Measurements from ENCODE around the gene ARHGAP32. TPM values are rescaled to one million over a fixed set of nuclear protein-coding genes. Genes with fewer than 3 reads are reported as not detected.

ARHGAP32 gene
- polyA plus RNA-seq, 1 donor from 2014 or later: 12.0 TPM

- no peaks in the 10 kb centered on the region for H3K9me2 ChIP-seq (ENCODE audit: insufficient read depth, low read length)
- H4K20me1 ChIP-seq (ENCODE audit: insufficient read depth): no peaks in the 10 kb centered on the region
- no peak overlapping the region for H3K4me3 ChIP-seq (ENCODE audit: low read length)
- no peak overlapping the region for H3K4me2 ChIP-seq (ENCODE audit: low read length)
- H3K27me3 ChIP-seq (ENCODE audit: insufficient read depth, low read depth, low read length): no peaks in the 10 kb centered on the region
- H3F3A ChIP-seq (ENCODE audit: insufficient read depth, low read length, poor library complexity, severe bottlenecking): no peaks in the 10 kb centered on the region
- H2AFZ ChIP-seq (ENCODE audit: low read depth, low read length): no peak overlapping the region
- H3K9me3 ChIP-seq (ENCODE audit: low read length): peaks cover 3% of the 10 kb centered on the region
- no peak overlapping the region for H3K27ac ChIP-seq (ENCODE audit: low read length)
- H3K79me2 ChIP-seq (replicated peaks; ENCODE audit: insufficient read depth, low read length): peaks cover 63% of the 10 kb centered on the region
- no peak overlapping the region for H3K9ac ChIP-seq (ENCODE audit: low read length)
- TF ChIP-seq SMC3 (conservative IDR thresholded peaks at IDR 0.05; ENCODE audit: poor library complexity) (no peak), TAF1 (IDR thresholded peaks at IDR 0.05; ENCODE audit: low read depth) (no peak), REST (IDR thresholded peaks at IDR 0.05; ENCODE audit: borderline replicate concordance) (no peak), POLR2AphosphoS5 (IDR thresholded peaks at IDR 0.05) (no peak), EP300 (conservative IDR thresholded peaks at IDR 0.05; ENCODE audit: poor library complexity, severe bottlenecking) (no peak), MXI1 (conservative IDR thresholded peaks at IDR 0.05; ENCODE audit: poor library complexity, severe bottlenecking) (no peak), CTCF (IDR thresholded peaks at IDR 0.05; ENCODE audit: poor library complexity, severe bottlenecking) (no peak), EZH2 (IDR thresholded peaks at IDR 0.05; ENCODE audit: borderline replicate concordance, insufficient read depth, low read length, poor library complexity, severe bottlenecking) (no peak), RAD21 (conservative IDR thresholded peaks at IDR 0.05) (no peak)
- H3K36me3 ChIP-seq (ENCODE audit: insufficient read depth, low read length): no peaks in the 10 kb centered on the region
These were observed 34.2 kb upstream of the ARHGAP32 start for GRCh38 chr11:129226207-129226798.

GRCh38 chr11:129225190-129225589 is 33.1 kb upstream of the ARHGAP32 start:
- H3K27me3 ChIP-seq (ENCODE audit: insufficient read depth, low read depth, low read length): no peaks in the 10 kb centered on the region

More at GRCh38 chr11:129225190-129225589, 33.1 kb upstream of the ARHGAP32 start:
- no peak overlapping the region for H3K9ac ChIP-seq (ENCODE audit: low read length)
- TF ChIP-seq CTCF (IDR thresholded peaks at IDR 0.05; ENCODE audit: poor library complexity, severe bottlenecking) (no peak), EP300 (conservative IDR thresholded peaks at IDR 0.05; ENCODE audit: poor library complexity, severe bottlenecking) (no peak), POLR2AphosphoS5 (IDR thresholded peaks at IDR 0.05) (no peak), TAF1 (IDR thresholded peaks at IDR 0.05; ENCODE audit: low read depth) (no peak), MXI1 (conservative IDR thresholded peaks at IDR 0.05; ENCODE audit: poor library complexity, severe bottlenecking) (no peak), SMC3 (conservative IDR thresholded peaks at IDR 0.05; ENCODE audit: poor library complexity) (no peak), RAD21 (conservative IDR thresholded peaks at IDR 0.05) (no peak), EZH2 (IDR thresholded peaks at IDR 0.05; ENCODE audit: borderline replicate concordance, insufficient read depth, low read length, poor library complexity, severe bottlenecking) (no peak), REST (IDR thresholded peaks at IDR 0.05; ENCODE audit: borderline replicate concordance) (no peak)
- no peaks in the 10 kb centered on the region for H3F3A ChIP-seq (ENCODE audit: insufficient read depth, low read length, poor library complexity, severe bottlenecking)
- H3K4me2 ChIP-seq (ENCODE audit: low read length): no peak overlapping the region
- no peaks in the 10 kb centered on the region for H4K20me1 ChIP-seq (ENCODE audit: insufficient read depth)
- no peak overlapping the region for H2AFZ ChIP-seq (ENCODE audit: low read depth, low read length)
- H3K9me3 ChIP-seq (ENCODE audit: low read length): peaks cover 3% of the 10 kb centered on the region
- no peaks in the 10 kb centered on the region for H3K36me3 ChIP-seq (ENCODE audit: insufficient read depth, low read length)
- H3K79me2 ChIP-seq (replicated peaks; ENCODE audit: insufficient read depth, low read length): peaks cover 70% of the 10 kb centered on the region
- no peak overlapping the region for H3K27ac ChIP-seq (ENCODE audit: low read length)
- H3K9me2 ChIP-seq (ENCODE audit: insufficient read depth, low read length): no peaks in the 10 kb centered on the region
- no peak overlapping the region for H3K4me3 ChIP-seq (ENCODE audit: low read length)
